ENCODE results near the gene KIF16B. TPM values are rescaled to one million over a fixed set of nuclear protein-coding genes. Genes with fewer than 3 reads are reported as not detected.

The KIF16B gene
- total and polyA plus RNA-seq, 2 of the 8 experiments (the other 6 are each of a cell fraction or from before 2014, with no cell fraction given), result 3.0 to 9.2 TPM

- H3K23ac ChIP-seq (ENCODE audit: insufficient read length), result no peak overlapping the region
- H2BK15ac ChIP-seq (ENCODE audit: low read length), result no peak overlapping the region
- H3K9me3 ChIP-seq (ENCODE audit: insufficient read depth in 2 of 2, low read depth in 1 of 2, low read length in 1 of 2), result no peaks in the 10 kb centered on the region
- no peak overlapping the region for H3K4me2 ChIP-seq (ENCODE audit: insufficient read depth in 1 of 2, low read depth in 2 of 2, low read length in 2 of 2)
- 93% methylated on average over 3 of the region's 3 CpGs; no CpG with 5 or more reads in 1 of the 2 experiments for WGBS, 2 experiments (ENCODE audit: extremely low coverage in 1 of 2, insufficient coverage in 1 of 2, insufficient read length in 1 of 2, insufficient replicate concordance in 2 of 2, low coverage in 1 of 2, low lambda C conversion rate in 2 of 2, missing lambda C conversion rate in 1 of 2)
- no peak overlapping the region for H4K91ac ChIP-seq (replicated peaks; ENCODE audit: insufficient read length, low read length)
- no peak overlapping the region for H3K9ac ChIP-seq (replicated peaks in 1 of 4; ENCODE audit: extremely low read depth in 1 of 4, low read depth in 3 of 4, low read length in 3 of 4)
- CTCF ChIA-PET (ENCODE audit: partially characterized antibody), result interaction anchor here (1.1 kb wide), 1 partner anchor 37 kb away, joined by 3 read pairs; no protein-coding TSS in a partner anchor
- H2AK5ac ChIP-seq (ENCODE audit: low read depth, low read length), result no peak overlapping the region
- no peak overlapping the region for H3K14ac ChIP-seq (ENCODE audit: insufficient read length)
- H2BK20ac ChIP-seq (ENCODE audit: low read length), result no peak overlapping the region
- H3K79me2 ChIP-seq (ENCODE audit: control insufficient read depth in 1 of 2, insufficient read depth in 2 of 2, low read length in 2 of 2), result no peaks in the 10 kb centered on the region
- no peak overlapping the region for H2BK120ac ChIP-seq (replicated peaks; ENCODE audit: low read depth, low read length)
- H3K27me3 ChIP-seq (replicated peaks in 1 of 4; ENCODE audit: control insufficient read depth in 3 of 4, extremely low read depth in 1 of 4, insufficient read depth in 3 of 4, low read length in 3 of 4), result peaks cover 0 to 1% (median 0%) of the 10 kb centered on the region in 4 experiments; a peak in 1 of 7 replicates
- no peaks in the 10 kb centered on the region for H4K20me1 ChIP-seq (replicated peaks in 1 of 2; ENCODE audit: control insufficient read depth in 1 of 2, insufficient read depth in 2 of 2, low read length in 2 of 2)
- no peaks in the 10 kb centered on the region for H3K79me1 ChIP-seq (ENCODE audit: low read depth, low read length)
- no peak overlapping the region for H4K8ac ChIP-seq (ENCODE audit: extremely low read depth, insufficient read depth, low read length)
- DNase-seq (ENCODE audit: low read depth in 1 of 2, low spot score in 2 of 2), result no peak
- H3K27ac ChIP-seq (ENCODE audit: low read depth, low read length), result no peak overlapping the region
- no peaks in the 10 kb centered on the region for H3K4me1 ChIP-seq (replicated peaks in 1 of 4; ENCODE audit: control insufficient read depth in 3 of 4, insufficient read depth in 4 of 4, low read length in 3 of 4)
- no peak overlapping the region for H3K4me3 ChIP-seq (ENCODE audit: extremely low read depth in 1 of 4, insufficient read depth in 2 of 4, low read depth in 3 of 4, low read length in 4 of 4)
- H3K23me2 ChIP-seq (ENCODE audit: low read depth, low read length), result no peaks in the 10 kb centered on the region
- H2BK5ac ChIP-seq (ENCODE audit: low read depth, low read length), result no peak overlapping the region
- no peak for FAIRE-seq
- no peak overlapping the region for H4K5ac ChIP-seq (ENCODE audit: insufficient read length, low read depth, low read length)
- H3K18ac ChIP-seq (ENCODE audit: extremely low read depth, low read length), result no peak overlapping the region
- POLR2A ChIA-PET (ENCODE audit: partially characterized antibody), result no interaction called here
- no peaks in the 10 kb centered on the region for H3K36me3 ChIP-seq (ENCODE audit: control insufficient read depth in 2 of 4, insufficient read depth in 4 of 4, low read length in 3 of 4)
- no peak overlapping the region for H2AFZ ChIP-seq (ENCODE audit: low read length)
- H3K4ac ChIP-seq (replicated peaks; ENCODE audit: insufficient read length, low read depth, low read length), result no peak overlapping the region
- H2BK12ac ChIP-seq (ENCODE audit: low read depth, low read length), result no peak overlapping the region
- H3K56ac ChIP-seq (replicated peaks; ENCODE audit: insufficient read length, low read depth, low read length), result no peak overlapping the region
- TF ChIP-seq CEBPB (IDR thresholded peaks at IDR 0.05; ENCODE audit: low read depth, low read length) (no peak), CTCF (IDR thresholded peaks at IDR 0.05; ENCODE audit: control extremely low read depth in 1 of 3, insufficient read depth in 1 of 3, low read depth in 1 of 3, low read length in 3 of 3) (no peak), EGR1 (IDR thresholded peaks at IDR 0.05; ENCODE audit: borderline replicate concordance, low read depth, low read length) (no peak), CHD1 (IDR thresholded peaks at IDR 0.05; ENCODE audit: low read depth, low read length) (no peak), CREB1 (IDR thresholded peaks at IDR 0.05) (no peak), CTBP2 (IDR thresholded peaks at IDR 0.05; ENCODE audit: borderline replicate concordance, insufficient read depth, insufficient read length, low read length) (no peak), TAF7 (optimal IDR thresholded peaks at IDR 0.05; ENCODE audit: borderline replicate concordance, low read depth, low read length) (no peak), MAX (IDR thresholded peaks at IDR 0.05) (no peak), RNF2 (IDR thresholded peaks at IDR 0.05; ENCODE audit: borderline replicate concordance, low read depth, low read length, missing control alignments, poor library complexity, severe bottlenecking) (no peak)
- TF ChIP-seq, protein P1, sequence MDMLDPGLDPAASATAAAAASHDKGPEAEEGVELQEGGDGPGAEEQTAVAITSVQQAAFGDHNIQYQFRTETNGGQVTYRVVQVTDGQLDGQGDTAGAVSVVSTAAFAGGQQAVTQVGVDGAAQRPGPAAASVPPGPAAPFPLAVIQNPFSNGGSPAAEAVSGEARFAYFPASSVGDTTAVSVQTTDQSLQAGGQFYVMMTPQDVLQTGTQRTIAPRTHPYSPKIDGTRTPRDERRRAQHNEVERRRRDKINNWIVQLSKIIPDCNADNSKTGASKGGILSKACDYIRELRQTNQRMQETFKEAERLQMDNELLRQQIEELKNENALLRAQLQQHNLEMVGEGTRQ (IDR thresholded peaks at IDR 0.05; ENCODE audit: low read length), result no peak
Measured at GRCh38 chr20:16438100-16438499, 135.1 kb downstream of the KIF16B start.

All from H1 (cell line).